Anterior cingulate cortex (tissue), 58 donors: ENCODE results near the gene APOB.

ENCODE experiments used
- DNase-seq, 58 donors: peaks; one replicate each; lab custom pipeline; 2025; lab: John Stamatoyannopoulos, UW

Gene APOB, protein sequence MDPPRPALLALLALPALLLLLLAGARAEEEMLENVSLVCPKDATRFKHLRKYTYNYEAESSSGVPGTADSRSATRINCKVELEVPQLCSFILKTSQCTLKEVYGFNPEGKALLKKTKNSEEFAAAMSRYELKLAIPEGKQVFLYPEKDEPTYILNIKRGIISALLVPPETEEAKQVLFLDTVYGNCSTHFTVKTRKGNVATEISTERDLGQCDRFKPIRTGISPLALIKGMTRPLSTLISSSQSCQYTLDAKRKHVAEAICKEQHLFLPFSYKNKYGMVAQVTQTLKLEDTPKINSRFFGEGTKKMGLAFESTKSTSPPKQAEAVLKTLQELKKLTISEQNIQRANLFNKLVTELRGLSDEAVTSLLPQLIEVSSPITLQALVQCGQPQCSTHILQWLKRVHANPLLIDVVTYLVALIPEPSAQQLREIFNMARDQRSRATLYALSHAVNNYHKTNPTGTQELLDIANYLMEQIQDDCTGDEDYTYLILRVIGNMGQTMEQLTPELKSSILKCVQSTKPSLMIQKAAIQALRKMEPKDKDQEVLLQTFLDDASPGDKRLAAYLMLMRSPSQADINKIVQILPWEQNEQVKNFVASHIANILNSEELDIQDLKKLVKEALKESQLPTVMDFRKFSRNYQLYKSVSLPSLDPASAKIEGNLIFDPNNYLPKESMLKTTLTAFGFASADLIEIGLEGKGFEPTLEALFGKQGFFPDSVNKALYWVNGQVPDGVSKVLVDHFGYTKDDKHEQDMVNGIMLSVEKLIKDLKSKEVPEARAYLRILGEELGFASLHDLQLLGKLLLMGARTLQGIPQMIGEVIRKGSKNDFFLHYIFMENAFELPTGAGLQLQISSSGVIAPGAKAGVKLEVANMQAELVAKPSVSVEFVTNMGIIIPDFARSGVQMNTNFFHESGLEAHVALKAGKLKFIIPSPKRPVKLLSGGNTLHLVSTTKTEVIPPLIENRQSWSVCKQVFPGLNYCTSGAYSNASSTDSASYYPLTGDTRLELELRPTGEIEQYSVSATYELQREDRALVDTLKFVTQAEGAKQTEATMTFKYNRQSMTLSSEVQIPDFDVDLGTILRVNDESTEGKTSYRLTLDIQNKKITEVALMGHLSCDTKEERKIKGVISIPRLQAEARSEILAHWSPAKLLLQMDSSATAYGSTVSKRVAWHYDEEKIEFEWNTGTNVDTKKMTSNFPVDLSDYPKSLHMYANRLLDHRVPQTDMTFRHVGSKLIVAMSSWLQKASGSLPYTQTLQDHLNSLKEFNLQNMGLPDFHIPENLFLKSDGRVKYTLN (N-terminal part only)

DNA sequence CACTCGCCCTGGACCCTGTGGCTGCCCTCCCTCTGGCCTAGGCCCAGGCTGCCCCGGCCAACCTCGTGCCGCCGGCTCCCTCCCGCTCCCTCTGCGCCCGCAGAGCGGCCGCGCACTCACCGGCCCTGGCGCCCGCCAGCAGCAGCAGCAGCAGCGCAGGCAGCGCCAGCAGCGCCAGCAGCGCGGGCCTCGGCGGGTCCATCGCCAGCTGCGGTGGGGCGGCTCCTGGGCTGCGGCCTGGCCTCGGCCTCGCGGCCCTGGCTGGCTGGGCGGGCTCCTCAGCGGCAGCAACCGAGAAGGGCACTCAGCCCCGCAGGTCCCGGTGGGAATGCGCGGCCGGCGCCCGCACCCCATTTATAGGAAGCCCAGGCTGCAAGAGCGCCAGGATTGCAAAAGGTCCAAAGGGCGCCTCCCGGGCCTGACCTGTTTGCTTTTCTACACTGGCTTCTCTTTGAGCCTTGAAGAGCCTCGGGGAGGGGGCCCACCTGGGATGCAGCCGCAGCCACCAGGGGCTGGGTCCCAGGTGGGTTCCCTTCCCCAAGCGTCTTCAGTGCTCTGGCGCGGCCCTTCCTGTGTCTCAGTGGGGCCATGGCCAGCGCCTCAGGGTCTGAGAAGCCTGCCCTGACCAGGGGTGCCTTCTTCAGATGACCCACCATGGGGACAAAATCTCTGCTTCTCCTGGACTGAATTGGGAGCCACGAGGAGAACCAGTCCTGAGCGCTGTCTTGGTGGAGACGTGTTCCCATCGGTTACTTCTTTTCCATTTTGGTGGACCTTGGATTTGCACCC lies at the start of gene APOB:
APOB (minus strand) TSS at position 330 of the 789 bp plus-strand sequence; CDS start at position 202, 128 bp downstream.
- DNase-seq: peak in 2 of 58 donors; percentile 6 to 16

DNA sequence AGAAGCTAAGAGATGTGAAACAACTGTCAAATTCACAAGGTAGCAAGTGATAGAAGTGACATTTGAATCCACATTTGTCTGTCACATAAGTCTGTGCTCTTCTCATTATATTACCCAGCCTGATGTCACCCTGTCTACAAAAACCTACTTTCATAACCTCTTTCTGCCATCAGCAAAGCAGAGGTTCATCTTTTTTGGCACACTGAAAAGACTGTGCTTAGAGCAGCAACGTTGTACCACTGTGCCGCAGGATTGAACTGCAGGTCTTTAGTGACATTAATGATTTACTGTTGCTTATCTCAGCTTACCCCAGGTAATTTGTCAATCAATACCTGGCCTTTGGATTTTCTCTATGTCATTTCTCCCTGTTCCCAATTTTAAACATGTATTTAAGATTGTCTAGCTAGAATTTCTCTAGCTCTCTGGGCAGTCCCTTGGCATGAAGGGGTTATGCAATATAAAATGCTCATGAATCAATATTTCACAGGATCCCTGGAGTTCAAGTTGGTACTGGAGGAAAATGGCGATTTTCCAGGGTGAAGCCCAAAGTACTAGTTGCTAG lies 48.5 kb upstream of the APOB start:
- no peak for DNase-seq

DNA sequence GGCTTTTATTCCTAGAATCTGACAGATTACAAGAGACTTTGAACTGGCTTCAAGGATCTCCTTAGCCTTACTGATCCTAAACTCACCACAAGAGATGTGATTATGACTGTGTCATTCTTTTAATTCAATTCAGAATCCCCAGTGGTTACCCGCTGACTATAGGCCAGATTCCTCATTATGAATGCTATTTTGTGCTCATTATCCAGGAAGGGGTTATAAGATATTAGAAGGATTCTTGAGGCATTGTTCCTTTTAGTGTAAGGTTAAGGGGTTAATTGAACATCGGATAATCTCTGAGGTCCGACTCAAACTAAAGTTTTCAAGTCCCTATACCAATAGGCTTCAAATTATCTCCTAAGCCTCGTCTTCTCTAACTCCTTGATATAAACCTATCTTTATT lies 40.5 kb upstream of the APOB start:
- DNase-seq: no peak

DNA sequence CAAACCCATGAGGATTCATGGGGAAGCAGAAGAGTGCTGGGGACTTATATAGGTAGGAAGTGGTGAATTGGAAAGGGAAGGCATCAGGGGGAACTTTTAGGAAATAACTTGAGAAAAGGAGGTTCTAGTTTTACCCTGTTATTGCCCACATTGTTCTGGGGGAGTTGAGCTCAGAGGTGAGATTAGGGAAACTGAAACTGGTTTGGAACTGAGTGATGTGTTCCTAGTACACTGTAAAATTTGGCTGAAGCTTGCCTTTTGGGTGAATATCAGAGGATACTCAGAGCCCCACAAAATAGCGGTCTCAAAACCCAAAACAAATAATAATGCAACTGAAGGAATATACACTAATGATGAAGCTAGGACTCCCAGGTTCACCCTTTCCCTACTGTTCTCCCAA lies 39.6 kb upstream of the APOB start:
- DNase-seq: no peak

DNA sequence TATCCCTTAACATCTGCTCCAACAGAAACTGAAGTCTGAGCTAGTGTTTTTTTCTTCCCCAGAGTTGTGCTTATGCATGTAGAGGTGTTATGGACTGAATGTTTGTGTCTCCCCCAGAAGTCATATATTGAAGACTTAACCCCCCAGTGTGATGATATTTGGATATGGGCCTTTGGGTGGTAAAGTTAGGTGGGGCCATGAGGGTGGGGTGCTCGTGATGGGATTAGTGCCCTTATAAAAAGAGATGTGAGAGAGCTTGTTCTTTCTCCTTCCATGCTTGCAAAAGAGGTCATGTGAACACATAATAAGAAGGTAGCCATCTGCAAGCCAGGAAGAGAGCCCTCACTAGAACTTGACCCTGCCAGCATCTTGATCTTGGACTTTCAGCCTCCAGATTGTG lies 34.4 kb upstream of the APOB start:
- no peak for DNase-seq

DNA sequence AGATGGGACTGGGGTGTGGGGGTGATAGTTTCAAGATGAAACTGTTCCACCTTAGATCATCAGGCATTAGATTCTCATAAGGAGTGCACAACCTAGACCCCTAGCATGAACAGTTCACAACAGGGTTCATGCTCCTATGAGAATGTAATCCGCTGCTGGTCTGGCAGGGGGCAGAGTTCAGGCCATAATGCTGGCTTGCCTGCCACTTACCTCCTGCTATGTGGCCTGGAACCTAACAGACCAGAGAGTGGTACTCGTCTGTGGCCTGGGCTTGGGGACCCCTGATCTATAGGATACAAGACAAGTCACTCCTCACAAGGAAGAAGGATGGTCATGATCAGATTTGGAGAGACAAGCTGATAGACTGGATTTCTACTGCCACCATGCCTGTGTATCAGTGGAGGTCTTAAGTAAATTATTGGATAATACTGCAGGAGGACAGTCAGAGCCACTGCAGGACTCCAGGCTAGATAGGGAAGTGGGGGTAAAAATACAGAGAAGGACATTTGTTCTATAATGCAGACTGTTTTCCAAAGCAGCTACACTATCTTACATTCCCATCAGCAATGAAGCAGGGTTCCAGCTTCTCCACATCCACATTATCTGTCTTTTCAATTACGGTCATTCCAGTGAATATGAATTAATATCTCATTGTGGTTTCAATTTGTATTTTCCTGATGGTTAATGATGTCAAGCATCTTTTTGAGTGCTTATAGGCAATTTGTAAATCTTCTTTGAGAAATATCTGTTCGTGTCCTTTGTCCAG lies 28.8 kb upstream of the APOB start:
- no peak for DNase-seq

DNA sequence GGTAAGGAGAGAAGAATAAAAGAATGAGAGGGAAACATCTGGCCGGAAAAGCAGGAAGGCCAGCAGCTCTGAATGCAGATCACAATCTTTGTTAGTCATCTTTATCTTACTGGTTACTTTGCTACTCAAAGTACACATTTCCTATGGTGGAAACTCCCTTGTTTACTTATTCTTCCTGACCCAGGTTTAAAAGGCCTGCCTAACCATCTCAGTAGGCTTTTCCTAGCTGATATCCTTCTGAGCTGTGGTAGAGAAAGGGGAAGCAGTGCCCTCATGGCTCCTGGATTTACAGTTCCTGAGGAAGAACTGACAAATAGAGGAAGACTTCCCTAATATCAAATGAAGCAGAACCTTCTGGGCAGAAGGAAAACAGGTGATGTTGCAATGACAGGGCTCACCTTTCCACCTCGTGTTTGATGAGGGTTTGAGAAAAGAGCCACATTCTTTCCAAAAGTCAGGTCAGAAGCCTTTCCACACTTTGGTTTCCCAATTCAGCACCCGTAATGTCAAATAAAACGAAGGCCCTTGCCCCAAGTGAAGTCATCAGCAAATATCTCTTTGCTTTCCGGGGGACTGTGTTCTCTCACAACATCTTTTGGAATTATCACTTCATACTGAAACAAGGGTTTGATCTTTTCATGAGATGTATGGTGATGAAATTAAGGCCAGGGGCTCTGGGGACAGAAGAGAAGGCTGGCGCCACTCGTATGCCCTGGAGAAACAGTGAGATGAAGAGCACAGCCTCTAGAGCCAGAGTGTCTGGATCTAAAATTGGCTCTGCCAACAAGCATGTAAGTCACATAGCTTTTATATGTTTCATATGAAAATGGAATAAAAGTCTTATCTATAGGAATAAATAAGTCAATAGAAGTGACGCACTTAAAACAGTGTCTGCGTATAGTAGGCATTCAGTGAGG lies 26.7 kb upstream of the APOB start:
- no peak for DNase-seq

DNA sequence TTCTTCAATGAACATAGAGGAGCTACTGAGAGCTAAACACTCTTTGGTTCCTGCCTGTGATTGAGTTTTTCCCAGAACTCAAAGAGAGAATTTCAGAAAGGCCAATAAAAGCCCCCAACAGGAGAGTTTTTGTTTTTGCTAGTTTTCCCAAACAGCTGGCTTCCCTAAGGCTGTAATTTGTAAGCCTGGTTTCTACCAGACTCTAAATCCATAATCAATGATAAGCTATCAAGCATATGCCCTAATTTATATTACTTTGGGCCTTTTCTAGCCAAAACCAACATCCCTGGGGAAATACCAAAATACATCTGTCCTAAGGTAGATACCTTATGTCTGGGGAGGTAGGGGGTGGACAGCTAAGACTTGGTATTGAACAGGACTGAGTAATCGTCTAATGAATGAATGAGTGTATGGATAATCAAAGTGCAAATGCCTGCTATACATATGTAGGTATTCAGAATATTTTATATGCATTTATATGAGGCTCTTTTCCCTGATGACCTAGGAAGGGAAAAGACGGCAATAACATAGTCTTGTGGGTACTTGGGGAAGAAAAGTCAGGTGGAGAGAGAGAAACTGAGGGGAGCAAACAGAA lies 26.0 kb upstream of the APOB start:
- no peak for DNase-seq

DNA sequence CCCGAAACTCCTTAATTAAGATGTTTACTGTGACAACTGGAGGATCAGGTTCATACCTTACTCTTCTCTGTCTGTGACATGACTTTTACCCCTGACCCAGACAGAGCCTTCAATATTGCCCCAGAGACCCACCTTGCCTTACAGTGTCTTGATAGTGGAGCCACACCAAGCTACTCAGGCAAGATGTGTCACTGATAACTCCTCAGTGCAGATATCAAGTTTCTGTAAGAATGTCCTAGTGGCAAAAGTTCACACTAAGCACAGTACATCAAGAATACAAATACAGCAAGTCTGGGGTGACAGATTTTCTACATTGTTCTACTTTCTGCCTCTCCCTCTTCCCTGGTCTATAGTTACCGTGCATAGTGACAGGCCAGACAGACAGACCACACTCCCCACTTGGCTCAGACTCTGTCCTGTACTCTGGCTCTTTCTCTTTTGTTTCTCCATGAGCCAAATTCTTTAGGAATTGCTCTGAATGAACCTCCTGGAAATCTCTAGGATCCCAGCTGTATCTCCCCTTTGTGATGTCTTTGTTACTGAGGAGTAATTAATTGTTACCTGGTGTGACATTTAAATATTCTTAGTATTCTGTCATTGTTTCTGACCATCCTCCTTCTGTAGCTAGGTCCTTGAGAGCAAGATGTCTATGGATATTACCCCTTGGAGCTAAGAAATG lies 24.1 kb upstream of the APOB start:
- no peak for DNase-seq

DNA sequence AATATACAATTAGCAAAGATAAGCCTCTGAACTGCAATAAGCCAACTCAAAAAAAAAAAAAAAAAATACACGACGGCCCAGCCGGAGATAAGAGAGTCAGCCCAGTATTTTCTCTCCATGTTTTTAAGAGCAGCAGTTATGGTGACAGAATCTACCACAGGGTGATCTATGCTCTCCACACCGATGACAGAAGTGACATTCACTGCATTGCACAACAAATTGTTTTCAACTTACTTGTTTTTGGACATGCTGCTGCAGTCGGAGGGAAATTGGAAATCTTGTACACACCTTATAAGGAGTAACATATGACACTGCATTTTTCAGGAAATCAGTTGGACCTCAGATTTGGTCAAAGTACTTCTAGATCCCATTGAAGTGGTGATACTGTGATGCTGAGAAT lies 23.3 kb upstream of the APOB start:
- DNase-seq: no peak

DNA sequence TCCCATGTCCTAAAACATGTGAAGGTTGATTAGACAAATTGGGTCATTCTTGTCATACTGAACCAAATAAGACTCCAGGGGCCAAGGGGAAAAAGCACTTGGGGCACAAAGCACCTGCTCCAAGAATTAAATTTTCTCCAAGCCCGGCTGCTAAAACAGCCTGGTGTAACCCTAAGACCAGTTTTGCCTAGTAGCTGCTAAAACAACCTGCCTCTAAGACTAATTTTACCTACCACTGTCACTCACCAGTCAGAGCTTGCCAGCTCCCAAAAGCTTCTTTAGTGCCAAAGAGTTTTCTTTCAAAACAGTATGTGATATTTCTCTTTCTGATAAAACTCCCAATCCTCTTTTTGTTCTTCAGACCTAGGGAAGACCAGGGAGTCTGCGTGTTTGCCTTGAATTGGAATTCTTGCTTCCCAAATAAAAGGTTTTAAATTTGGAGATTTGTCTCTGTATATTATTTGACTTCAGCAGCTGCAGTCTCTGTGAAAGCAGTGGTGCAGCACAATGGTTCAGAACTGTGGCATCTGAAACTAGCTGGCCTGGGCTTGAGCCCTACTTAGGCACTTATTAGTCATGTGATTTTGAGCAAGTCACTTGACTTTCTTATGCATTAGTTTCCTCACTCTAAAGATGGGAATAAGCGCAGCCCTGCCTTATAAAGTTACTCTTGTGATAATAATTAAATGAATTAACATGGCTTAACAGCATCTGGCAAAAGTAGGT lies 16.2 kb upstream of the APOB start:
- no peak for DNase-seq

DNA sequence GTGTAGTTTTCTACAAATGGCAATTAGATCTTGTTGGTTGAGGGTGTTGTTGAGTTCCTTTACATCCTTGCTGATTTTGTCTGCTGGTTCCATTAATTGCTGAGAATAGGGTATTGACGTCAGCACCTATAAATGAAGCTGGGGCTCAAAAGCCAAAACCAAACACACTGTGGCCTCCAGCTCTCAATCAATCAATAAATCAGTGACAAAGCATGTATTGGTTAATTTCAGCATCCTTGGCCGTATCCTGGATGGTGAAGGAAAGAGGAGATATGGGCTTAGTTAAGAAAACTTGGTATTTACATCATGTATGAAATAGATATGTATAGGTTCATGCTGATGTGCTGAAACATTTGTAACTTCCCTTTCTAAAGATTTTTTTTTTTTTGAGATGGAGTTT lies 13.2 kb upstream of the APOB start:
- no peak for DNase-seq

DNA sequence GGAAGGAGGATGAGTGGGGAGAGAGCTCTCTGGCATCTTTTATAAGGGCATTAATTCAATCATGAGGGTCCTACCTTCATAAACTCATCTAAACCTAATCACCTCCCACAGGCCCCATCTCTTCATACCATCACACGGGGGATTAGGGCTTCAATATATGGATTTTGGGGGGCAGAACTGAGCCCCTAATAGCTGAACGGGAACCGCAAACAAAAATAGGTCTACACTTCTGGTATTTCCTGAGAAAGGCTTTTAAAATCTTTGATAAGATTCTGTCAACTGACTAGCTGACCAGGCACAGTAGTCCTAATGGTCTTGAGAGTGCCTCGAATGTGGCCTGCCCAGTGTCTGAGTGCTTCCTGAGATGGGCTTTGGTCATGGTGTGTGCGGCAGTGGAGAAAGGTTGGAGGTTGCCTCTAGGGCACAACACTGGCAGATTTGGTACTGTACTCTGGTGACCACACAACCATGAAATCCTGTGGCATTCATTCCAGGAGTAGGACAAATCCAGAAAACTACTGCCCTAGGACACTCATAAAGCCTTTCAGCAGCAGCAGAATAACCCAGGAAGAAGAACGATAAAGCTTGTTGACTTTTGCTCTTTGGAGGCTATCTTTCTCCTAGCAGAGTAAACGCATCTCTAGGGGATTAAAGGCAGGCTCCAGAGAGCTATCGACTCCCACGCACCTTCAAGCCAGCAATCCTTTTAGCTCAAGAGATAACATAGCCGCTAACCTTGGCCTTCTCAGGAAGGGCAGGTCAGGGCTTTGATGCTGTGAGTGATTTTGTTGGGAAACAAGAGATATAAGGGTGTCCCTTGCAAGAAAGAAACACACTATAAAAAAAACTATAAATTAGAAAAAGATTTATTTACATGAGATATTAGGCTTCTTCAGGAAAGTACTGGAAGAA lies 12.3 kb upstream of the APOB start:
- DNase-seq: no peak

DNA sequence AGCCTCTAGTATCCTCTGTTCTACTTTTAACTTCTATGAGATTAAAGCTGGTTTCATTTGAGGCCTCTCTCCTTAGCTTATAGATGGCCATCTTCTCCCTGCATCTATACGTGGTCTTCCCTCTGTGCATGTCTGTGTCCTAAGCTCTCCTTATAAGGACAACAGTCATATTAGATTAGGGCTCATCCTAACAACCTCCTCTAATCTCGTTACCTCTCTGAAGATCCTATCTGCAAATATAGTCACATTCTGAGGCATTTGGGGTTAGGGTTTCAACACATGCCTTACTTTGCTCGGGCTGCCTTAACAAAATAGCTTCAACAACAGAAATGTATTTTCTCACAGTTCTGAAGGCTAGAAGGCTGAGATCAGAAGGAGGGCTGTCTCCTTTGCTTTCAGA lies 11.6 kb upstream of the APOB start:
- DNase-seq: no peak

DNA sequence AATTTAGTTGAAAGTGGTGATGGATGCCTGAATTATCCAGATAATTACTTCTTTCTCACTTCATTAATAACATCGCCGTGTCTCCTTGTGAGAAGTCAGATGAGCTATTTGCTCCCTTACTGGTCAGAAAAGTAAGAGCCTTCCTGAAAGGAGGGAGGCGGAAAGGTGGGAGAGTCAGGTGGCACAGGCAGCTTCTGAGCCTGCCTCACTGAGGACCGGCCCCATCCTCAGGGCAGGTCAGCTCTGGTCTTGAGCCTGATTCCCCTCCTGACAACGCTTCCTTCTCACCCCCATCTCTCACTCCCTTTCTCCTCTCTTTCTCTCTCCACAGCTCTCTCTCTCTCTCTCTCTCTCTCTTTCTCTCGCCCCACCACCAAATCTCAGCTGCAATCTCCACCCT lies 10.1 kb upstream of the APOB start:
- no peak for DNase-seq
